T-helper 9 cell (primary cell): ENCODE data around the gene FTO.
"Not testable (repeated sequence)": the region's sequence is repeated elsewhere in the genome, so short reads cannot be mapped to it uniquely, and the experiment has no call there.

ENCODE experiments used
- DNase-seq: peaks from one replicate; pipeline ENCODE4 v3.0.0-alpha.2; 2020

FTO gene

GRCh38 chr16:53872248-53873221 is 168.6 kb downstream of the FTO start:
- no peak for DNase-seq

GRCh38 chr16:53876811-53877210 is 172.9 kb downstream of the FTO start:
- no peak for DNase-seq

- DNase-seq, result no peak
Measured at GRCh38 chr16:53878216-53878615, 174.3 kb downstream of the FTO start.

GRCh38 chr16:53881371-53881770 is 177.4 kb downstream of the FTO start:
- DNase-seq, result no peak

- no peak for DNase-seq
Measured at GRCh38 chr16:53882310-53882709, 178.4 kb downstream of the FTO start.

- DNase-seq, result no peak
Measured at GRCh38 chr16:53884748-53885147, 180.8 kb downstream of the FTO start.

GRCh38 chr16:53886482-53887378 is 182.8 kb downstream of the FTO start:
- no peak for DNase-seq

- DNase-seq, result no peak
Measured at GRCh38 chr16:53888222-53888621, 184.3 kb downstream of the FTO start.

- DNase-seq, result not testable (repeated sequence)
Measured at GRCh38 chr16:53890877-53891276, 186.9 kb downstream of the FTO start.

- no peak for DNase-seq
Measured at GRCh38 chr16:53891409-53892139, 187.6 kb downstream of the FTO start.

- peak; percentile 12 for DNase-seq
Measured at GRCh38 chr16:53892155-53892554, 188.2 kb downstream of the FTO start.

GRCh38 chr16:53893731-53894435 is 189.9 kb downstream of the FTO start:
- DNase-seq, result no peak

- no peak for DNase-seq
Measured at GRCh38 chr16:53894686-53895085, 190.7 kb downstream of the FTO start.

- no peak for DNase-seq
Measured at GRCh38 chr16:53895433-53895832, 191.5 kb downstream of the FTO start.

- no peak for DNase-seq
Measured at GRCh38 chr16:53895851-53896250, 191.9 kb downstream of the FTO start.

GRCh38 chr16:53896722-53897121 is 192.8 kb downstream of the FTO start:
- no peak for DNase-seq

GRCh38 chr16:53898993-53899392 is 195.0 kb downstream of the FTO start:
- no peak for DNase-seq

GRCh38 chr16:53899431-53899830 is 195.5 kb downstream of the FTO start:
- DNase-seq, result no peak

GRCh38 chr16:53900667-53901066 is 196.7 kb downstream of the FTO start:
- no peak for DNase-seq

- no peak for DNase-seq
Measured at GRCh38 chr16:53901408-53901807, 197.5 kb downstream of the FTO start.

- no peak for DNase-seq
Measured at GRCh38 chr16:53904533-53904932, 200.6 kb downstream of the FTO start.

GRCh38 chr16:53905028-53905427 is 201.1 kb downstream of the FTO start:
- no peak for DNase-seq
